ENCODE results near the gene MAFB. TPM values are rescaled to one million over a fixed set of nuclear protein-coding genes. Genes with fewer than 3 reads are reported as not detected.
A peak's percentile ranks its signal among the peaks of the same experiment; 100 is the strongest.

MAFB gene
- polyA plus RNA-seq, 3 donors: 113 to 161 (median 134) TPM

- H3K27me3 Mint-ChIP-seq (ENCODE audit: low read depth in 3 of 3): peaks cover 14 to 21% (median 18%) of the 10 kb centered on the region in 3 donors
- no peak overlapping the region for H3K4me2 ChIP-seq (replicated peaks; ENCODE audit: extremely low read depth, low read length, poor library complexity, severe bottlenecking)
- no peaks in the 10 kb centered on the region for H3K79me2 ChIP-seq (ENCODE audit: insufficient read depth, low read length)
- 96% methylated on average over 3 of the region's 3 CpGs for WGBS (ENCODE audit: insufficient coverage)
- no peak overlapping the region for H3K27ac ChIP-seq (ENCODE audit: low read depth in 1 of 2, low read length in 2 of 2)
- H3K9me3 ChIP-seq (replicated peaks in 1 of 2; ENCODE audit: control insufficient read depth in 1 of 2, insufficient read depth in 1 of 2, low read length in 2 of 2): no peaks in the 10 kb centered on the region
- H4K20me1 ChIP-seq (ENCODE audit: insufficient read depth, low read length): no peaks in the 10 kb centered on the region
- no peak for TF ChIP-seq CTCF (IDR thresholded peaks at IDR 0.05)
- no peak overlapping the region for H2AFZ ChIP-seq (ENCODE audit: insufficient read depth, low read depth, low read length, poor library complexity, severe bottlenecking)
- DNase-seq: no peak
- H3K4me3 Mint-ChIP-seq: no peak overlapping the region
- peaks cover 0 to 3% of the 10 kb centered on the region in 2 donors for H3K36me3 Mint-ChIP-seq
- intact Hi-C loops (cut with micrococcal nuclease): no loop called here
- H3K27ac Mint-ChIP-seq: peak overlapping the region in 1 of 7 donors; percentile 47
- no peaks in the 10 kb centered on the region for H3K36me3 ChIP-seq (replicated peaks in 1 of 2; ENCODE audit: control insufficient read depth in 1 of 2, insufficient read depth in 2 of 2, low read length in 2 of 2)
- H3K9me3 Mint-ChIP-seq: peaks cover 3 to 5% (median 4%) of the 10 kb centered on the region in 7 donors
- no peak overlapping the region for H3K9ac ChIP-seq (ENCODE audit: insufficient read depth, low read length, poor library complexity, severe bottlenecking)
- H3K27me3 ChIP-seq (ENCODE audit: control insufficient read depth in 2 of 2, insufficient read depth in 2 of 2, low read length in 2 of 2): peaks cover 5 to 13% of the 10 kb centered on the region in 2 donors
- no peak overlapping the region for H3K4me3 ChIP-seq (replicated peaks in 1 of 3; ENCODE audit: low read depth in 2 of 3, low read length in 3 of 3)
- no peaks in the 10 kb centered on the region for H3K4me1 Mint-ChIP-seq
- H3K4me1 ChIP-seq (ENCODE audit: control insufficient read depth in 1 of 2, insufficient read depth in 2 of 2, low read length in 2 of 2): no peaks in the 10 kb centered on the region
These were observed 19.3 kb downstream of the MAFB start for GRCh38 chr20:40669692-40670091.

GRCh38 chr20:40668449-40669228, 20.4 kb downstream of the MAFB start:
- H3K79me2 ChIP-seq (ENCODE audit: insufficient read depth, low read length): no peaks in the 10 kb centered on the region
- TF ChIP-seq CTCF (IDR thresholded peaks at IDR 0.05): no peak
- H3K4me2 ChIP-seq (replicated peaks; ENCODE audit: extremely low read depth, low read length, poor library complexity, severe bottlenecking): no peak overlapping the region
- Mint-ChIP-seq H3K4me3 (no peak overlapping the region), H3K9me3 (peaks cover 3 to 5% (median 4%) of the 10 kb centered on the region in 7 donors), H3K36me3 (peaks cover 0 to 3% of the 10 kb centered on the region in 2 donors), H3K4me1 (no peaks in the 10 kb centered on the region), H3K27me3 (ENCODE audit: low read depth in 3 of 3) (peaks cover 8 to 20% (median 13%) of the 10 kb centered on the region in 3 donors), H3K27ac (no peak overlapping the region)
- no peak overlapping the region for H3K9ac ChIP-seq (ENCODE audit: insufficient read depth, low read length, poor library complexity, severe bottlenecking)
- H2AFZ ChIP-seq (ENCODE audit: insufficient read depth, low read depth, low read length, poor library complexity, severe bottlenecking): no peak overlapping the region
- no peak for DNase-seq
- H3K36me3 ChIP-seq (replicated peaks in 1 of 2; ENCODE audit: control insufficient read depth in 1 of 2, insufficient read depth in 2 of 2, low read length in 2 of 2): no peaks in the 10 kb centered on the region
- H3K27ac ChIP-seq (ENCODE audit: low read depth in 1 of 2, low read length in 2 of 2): no peak overlapping the region
- H3K27me3 ChIP-seq (ENCODE audit: control insufficient read depth in 2 of 2, insufficient read depth in 2 of 2, low read length in 2 of 2): peaks cover 0 to 5% of the 10 kb centered on the region in 2 donors
- intact Hi-C loops (cut with micrococcal nuclease): no loop called here
- 97% methylated on average over 4 of the region's 7 CpGs for WGBS (ENCODE audit: insufficient coverage)
- no peaks in the 10 kb centered on the region for H4K20me1 ChIP-seq (ENCODE audit: insufficient read depth, low read length)
- H3K4me3 ChIP-seq (replicated peaks in 1 of 3; ENCODE audit: low read depth in 2 of 3, low read length in 3 of 3): no peak overlapping the region
- H3K4me1 ChIP-seq (ENCODE audit: control insufficient read depth in 1 of 2, insufficient read depth in 2 of 2, low read length in 2 of 2): no peaks in the 10 kb centered on the region
- no peaks in the 10 kb centered on the region for H3K9me3 ChIP-seq (replicated peaks in 1 of 2; ENCODE audit: control insufficient read depth in 1 of 2, insufficient read depth in 1 of 2, low read length in 2 of 2)

Data from CD14-positive monocyte (primary cell).